HT1080 (cell line): Measurements from ENCODE around the gene CCDC8. TPM values are rescaled to one million over a fixed set of nuclear protein-coding genes. Genes with fewer than 3 reads are reported as not detected.
"Not testable (repeated sequence)": the region's sequence is repeated elsewhere in the genome, so short reads cannot be mapped to it uniquely, and the experiment has no call there.

Source experiments
- DNase-seq: peaks from one replicate; pipeline ENCODE4 v3.0.0-alpha.2; 2015; ENCODE audit warnings: low read depth
- total RNA-seq: library from RNA; depleted of rRNA; stranded (reverse); fragments of >200 nt; shearing (Covaris generic); gene quantifications from 2 replicates; pipeline ENCODE4 v1.2.3, GENCODE V29; 2014

Gene CCDC8
- total RNA-seq, 1 experiment from 2014 or later: not detected

- no peak for DNase-seq
These were observed 8.5 kb downstream of the CCDC8 start for GRCh38 chr19:46404753-46405468.

- no peak for DNase-seq
These were observed 9.2 kb downstream of the CCDC8 start for GRCh38 chr19:46404055-46404752.

DNA sequence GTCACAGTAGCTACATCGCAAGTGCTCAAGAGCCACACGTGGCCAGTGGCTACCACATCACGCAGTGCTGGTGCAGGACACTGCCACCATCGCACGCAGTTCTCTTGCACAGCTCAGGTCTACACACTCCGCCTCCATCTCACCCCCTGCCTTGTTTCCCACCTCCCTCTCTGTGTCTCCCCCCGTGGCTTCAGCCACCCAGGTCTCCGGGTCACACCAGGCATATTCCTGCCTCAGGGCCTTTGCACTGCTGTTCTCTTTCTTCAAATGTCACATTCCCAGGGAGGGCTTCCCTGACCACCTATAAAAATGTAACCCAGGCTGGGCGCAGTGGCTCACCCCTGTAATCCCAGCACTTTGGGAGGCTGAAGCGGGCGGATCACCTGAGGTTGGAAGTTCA, 10.6 kb downstream of the CCDC8 start:
- no peak for DNase-seq

DNA sequence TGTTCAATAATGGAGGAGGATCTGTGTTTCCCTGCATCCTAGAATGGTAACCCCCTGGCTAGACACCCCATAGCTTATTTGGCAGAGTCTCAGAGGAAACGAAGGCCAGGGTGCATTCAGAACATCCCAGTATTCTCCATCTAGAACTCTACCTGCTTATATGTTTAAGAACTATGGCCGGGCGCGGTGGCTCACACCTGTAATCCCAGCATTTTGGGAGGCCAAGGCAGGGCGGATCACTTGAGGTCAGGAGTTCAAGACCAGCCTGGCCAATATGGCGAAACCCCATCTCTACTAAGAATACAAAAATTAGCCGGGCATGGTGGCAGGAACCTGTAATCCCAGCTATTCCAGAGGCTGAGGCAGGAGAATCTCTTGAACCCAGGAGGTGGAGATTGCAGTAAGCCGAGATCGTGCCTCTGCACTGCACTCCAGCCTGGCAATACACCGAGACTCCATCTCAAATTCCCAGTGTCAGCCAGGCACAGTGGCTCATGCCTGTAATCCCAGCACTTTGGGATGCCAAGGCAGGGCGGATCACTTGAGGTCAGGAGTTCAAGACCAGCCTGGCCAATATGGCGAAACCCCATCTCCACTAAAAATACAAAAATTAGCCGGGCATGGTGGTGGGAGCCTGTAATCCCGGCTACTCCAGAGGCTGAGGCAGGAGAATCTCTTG, 15.4 kb downstream of the CCDC8 start:
- not testable (repeated sequence) for DNase-seq

DNA sequence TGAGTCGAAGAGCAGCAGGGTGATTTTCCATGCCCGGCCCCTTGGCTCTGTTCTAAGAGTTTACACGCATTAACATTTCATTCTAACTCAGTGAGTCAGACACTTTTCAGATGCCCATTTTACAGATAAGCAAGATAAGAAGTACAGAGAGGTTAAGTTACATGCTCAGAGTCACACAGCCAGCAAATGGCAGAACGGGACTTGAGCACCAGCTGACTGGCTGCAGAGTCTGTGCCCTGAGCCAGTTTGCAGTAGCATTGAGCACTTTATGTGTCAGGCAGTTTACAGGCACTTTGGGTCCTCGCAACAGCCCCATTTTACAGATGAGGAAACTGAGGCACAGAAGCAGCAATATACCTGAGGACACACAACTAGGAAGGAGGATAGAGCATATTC, 19.0 kb downstream of the CCDC8 start:
- DNase-seq: no peak

DNA sequence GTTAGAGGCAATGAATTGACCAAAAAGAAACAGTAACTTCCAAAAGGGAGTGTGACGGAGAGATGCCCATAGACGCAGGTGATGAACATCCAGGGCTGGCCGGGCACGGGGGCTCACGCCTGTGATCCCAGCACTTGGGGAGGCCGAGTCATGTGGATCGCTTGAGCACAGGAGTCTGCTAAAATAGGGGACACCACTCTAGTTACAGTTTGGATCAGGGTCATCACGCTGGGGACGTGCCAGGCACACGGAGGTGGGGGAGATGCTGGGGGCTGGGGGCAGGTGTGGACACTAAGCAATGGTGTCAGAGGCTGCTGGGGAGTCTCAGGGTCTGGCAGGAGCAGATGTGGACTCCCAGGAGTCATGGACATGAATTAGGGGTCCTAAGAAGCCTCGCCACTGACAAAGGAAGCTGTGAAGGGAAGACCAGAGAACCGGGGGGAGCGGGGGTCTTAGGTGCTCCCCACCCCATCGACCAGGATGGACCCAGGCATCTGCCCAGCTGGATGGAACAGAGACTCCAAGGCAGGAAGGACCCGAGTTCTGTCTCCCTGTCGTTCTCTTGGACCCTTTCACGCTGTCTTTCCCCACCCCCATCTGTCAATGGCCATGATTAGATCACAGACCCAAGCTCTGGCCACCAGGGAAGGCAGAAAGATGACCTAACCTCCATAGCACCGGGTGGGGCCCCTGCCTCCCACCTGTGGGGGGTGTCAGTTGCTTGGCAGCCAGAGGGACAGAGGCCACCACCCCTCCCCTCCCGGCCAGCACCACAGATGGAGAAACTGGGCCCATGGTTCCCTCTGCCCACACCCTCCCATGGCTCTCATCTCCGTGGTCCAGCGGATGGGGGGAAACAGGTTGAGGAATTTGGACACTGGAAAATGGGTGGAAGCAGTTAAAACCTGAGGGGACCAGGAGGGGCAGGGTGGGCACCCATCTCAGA, 19.6 kb downstream of the CCDC8 start:
- no peak for DNase-seq

DNA sequence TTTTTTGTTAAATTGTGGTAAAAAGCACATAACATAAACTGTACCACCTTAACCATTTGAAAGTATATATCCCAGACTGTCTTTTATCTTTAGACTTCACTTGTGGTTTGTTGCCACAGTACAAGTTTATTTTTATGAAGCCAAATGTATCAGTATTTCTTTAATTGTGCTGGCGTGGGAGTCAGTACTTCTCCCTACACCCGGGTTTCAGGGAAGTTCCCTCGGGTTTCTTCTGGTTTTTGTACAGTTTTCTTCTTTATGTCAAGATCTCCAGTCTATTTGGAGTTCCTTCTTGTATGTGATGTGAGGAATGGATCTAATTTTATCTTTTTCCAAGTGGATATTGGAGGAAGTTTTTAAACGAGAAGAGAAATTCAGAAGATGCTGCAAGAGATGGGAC, 20.5 kb downstream of the CCDC8 start:
- DNase-seq: no peak

DNA sequence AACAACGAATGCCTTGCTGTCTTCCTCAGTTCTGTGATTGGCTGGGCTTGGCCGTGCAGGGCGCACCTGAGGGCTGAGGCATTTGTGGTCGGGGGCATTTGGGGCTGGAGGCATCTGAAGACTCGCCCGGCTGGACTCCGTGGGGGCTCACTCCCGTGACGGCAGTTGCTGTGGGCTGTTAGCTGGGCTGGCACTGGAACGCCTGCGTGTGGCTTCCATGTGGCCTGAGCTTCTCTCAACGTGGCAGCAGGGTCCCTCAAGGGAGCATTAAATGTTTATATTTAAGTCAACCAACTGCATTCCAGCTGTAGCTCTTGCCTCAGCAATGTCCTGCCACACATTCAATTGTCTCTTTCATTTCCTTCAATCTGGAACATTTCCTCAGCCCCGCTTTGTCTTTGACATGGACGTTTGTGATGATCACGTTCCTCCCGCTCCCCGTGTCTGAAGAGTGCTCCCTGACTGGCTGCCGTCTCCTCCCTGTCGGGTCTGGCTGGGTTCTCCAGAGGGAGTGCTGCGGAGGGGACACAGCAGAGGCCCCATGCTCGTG, 21.0 kb downstream of the CCDC8 start:
- DNase-seq: no peak

DNA sequence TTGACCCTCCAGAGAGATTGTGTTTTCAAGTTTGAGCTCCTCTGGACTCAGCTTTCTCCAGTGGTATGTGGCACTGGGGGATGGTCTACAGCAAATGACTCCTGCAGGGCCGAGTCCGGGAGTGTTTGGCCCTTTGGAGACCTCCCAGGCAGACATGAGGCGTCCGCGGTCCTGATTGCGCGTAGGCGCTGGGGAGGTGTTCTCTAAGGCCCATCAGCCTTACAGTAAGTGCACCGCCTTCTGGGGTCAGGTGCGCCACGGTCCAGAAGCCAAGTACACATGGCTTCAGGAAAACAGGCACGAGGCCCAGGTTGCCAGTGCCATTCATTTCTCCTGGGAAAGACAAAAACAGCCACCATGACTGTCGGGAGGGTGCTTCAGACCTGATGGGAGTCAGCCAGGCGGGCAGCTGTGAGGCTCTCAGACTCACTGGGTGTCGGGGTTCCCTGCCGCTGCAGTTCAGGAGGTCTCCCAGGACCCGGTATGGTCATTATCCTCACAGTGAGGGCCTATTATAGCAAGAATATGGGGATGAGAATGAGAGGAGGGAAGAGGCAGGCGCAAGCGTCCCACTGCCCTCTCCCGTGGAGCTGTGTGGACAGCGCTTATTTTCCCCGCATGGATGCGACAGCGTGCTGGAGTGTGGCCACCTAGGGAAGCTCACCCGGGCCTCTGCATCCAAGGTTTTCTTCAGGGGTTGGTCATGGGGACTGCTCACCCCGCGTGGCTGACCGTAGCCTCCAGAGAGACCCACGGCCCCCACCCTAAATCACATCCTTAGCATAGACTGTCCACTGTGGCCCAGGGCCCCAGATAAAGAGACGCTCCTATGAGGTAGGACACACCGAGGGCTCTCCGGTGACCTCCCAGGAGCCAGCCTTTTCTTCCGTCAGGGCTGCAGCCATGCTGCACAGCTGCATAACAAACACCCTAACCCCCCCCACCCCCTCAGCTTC, 21.8 kb downstream of the CCDC8 start:
- no peak for DNase-seq

DNA sequence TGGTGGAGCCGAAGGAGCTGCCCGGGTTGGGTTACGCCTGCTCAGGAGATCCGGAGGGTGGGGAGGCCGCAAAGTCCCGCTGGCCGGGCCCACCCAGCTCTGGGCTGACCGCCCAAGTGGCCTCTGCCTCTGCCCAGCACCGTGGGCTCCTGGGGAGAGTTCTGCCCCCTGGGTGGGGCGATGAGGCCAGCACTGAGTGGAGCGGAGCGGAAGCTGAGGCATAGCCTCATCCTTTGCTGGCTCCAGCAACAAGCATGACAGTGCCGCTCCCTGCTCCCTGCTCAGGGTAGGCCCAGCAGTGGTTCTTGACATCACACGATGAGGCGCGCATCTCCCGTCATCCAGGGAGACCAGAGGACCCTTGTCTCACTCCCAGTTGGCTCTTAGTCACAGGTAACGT, 22.5 kb downstream of the CCDC8 start:
- no peak for DNase-seq

DNA sequence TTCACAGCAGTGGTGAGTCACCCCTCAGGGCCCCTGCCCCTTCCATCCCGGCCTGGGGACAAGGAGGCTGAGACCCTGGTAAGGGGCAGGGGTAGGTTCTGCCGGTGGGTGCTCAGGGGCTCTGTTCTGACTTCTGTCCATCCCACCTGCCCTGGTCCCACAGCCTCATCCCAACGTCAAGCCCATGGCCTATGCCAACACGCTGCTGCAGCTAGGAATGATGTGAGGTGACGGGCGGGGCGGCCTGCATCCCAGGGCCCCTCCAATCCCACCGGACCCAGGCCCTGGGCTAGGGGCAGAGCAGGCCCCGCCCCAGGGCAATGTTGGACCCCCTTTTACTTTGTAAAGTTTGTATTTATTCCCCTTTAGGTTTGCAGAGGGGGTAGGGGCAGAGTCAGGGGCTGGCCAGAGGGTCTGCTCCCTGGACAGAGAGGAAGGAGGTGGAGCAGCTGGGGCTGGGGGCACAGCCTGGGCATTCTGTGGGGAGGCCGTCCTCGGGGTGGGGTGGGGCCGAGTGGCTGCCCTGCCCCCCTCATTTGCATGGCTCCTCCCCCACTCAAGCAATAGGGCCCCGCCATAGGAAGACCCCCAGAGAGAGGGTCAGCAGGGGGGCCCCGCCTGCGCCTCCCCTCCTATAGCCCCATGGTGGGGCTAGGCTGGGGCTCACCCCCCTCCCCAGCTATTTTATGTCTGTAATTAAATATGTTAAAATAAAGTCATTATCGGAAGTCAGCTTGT, 23.1 kb downstream of the CCDC8 start:
- no peak for DNase-seq

DNA sequence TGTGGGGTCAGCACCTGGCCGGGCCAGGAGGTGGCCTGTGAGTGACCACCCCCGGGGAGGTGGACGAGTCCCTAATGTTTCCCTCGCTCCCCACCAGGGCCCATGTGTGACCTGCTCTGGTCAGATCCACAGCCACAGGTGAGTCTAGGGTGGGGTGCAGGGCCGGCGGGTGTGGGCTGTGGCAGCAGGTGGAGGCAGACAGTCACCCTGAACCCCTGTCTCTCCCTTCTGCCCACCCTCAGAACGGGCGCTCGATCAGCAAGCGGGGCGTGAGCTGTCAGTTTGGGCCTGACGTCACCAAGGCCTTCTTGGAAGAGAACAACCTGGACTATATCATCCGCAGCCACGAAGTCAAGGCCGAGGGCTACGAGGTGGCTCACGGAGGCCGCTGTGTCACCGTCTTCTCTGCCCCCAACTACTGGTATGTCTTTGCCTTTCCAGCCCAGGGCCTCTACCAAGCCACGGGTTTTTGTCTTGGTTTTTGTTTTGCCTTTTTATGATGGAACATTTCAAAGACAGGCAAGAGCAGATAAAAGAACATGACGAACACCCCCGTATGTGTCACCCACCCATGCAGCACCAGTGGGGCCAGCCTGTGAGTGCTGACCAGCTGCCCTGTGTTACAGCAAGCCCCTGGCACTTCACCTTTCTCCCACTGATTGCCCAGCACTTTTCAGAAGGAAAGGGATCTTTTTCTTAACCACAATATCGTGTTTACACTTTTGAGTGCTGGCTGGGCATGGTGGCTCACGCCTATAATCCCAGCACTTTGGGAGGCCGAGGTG, 24.9 kb downstream of the CCDC8 start:
- no peak for DNase-seq

DNA sequence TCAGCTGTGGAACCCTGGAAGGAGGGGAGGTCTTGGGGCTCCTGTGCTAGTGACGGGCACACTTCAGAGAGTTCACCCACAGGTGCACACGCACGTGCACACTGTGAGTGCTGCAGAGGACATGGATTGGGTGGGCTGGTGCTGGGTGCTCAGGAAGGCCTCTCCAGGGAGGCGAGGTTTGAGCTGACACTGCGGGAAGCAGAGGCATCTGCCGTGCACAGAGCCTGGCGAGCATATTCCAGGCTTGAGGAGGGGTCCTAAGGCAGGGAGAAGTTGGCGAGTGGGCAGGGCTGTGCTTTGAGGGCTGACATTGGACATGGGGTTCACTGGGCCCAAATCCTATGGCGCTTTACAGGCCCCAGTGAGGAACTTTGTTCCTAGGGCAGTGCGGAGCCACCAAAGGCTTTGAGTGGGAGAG, 25.6 kb downstream of the CCDC8 start:
- no peak for DNase-seq

- DNase-seq: no peak
These were observed 26.2 kb downstream of the CCDC8 start for GRCh38 chr19:46386996-46387712.

DNA sequence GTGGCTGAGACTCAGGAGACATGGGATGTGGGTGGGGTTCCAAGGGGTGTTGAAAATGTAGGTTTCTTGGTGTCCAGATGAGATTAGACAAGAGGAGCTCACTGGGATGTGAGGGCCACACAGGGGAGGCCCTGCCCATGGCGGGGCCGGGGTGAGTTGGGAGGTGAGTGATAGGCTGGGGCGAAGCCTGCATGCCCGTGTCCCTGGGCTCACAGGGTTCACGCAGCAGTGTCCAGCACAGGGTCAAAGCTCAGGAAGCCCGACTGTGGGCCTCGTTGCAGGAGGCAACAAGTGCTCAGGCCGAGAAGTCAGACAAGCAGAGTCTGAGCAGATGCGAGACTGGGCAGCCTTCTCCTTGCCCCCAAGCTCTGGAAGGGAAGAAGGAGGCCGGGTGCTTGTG, 27.2 kb downstream of the CCDC8 start:
- DNase-seq: no peak

- no peak for DNase-seq
These were observed 27.7 kb downstream of the CCDC8 start for GRCh38 chr19:46385636-46386035.

DNA sequence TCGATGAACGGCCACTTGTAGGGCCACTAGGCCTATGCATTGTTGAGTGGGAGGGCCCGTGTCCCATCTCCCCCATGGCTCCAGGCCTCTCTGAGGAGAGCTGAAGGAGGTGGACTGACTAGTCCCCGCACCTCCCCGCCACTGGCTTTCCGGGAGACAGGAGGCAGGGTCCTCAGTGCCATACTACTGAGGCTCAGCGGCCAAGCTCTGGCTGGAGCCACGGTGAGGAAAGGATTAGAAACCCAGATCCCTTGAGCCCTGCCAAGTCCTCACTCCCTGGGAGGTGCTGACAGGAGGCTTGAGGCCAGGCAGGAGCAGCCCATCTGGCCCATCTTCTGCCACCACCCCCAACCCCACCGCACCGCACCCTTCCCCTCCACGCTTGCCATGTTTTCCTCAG, 29.0 kb downstream of the CCDC8 start:
- DNase-seq: no peak

DNA sequence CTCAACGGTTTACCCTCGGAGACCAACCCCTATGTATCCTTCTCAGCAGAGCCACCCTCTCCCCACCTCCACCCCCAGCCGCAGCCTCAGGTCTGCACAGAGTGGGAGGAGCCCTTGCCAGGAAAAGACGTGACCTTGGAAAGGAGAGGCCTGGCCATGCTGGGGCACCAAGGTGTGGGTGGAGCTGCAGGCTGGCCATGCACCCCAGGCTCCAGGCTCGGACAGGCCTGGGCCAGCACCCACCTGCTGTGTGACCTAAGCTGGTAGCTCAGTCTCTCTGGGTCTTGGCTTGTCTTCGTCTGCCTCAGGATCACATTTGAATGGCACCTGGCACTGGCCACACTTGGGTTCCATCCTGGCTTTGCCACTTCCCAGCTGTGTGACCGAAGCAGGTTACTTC, 29.5 kb downstream of the CCDC8 start:
- DNase-seq: no peak
